K562 (cell line): Measurements from ENCODE around the gene MKRN1. TPM values are rescaled to one million over a fixed set of nuclear protein-coding genes. Genes with fewer than 3 reads are reported as not detected.

Source experiments
- BDP1 ChIP-seq: IDR thresholded peaks from 3 replicates; pipeline ENCODE4 v1.6.1; 2011; ENCODE audit not compliant: insufficient read length, insufficient read depth
- CBFA2T3 ChIP-seq: fragments of 450-650 bp; IDR thresholded peaks from 2 replicates; pipeline ENCODE4 v1.6.1; 2017
- CBX2 ChIP-seq: fragments of 200-600 bp; sonication (generic); IDR thresholded peaks from one replicate; pipeline ENCODE4 v1.6.1; 2012; ENCODE audit warnings: mild to moderate bottlenecking, low read length, inconsistent platforms; ENCODE audit not compliant: insufficient read depth, poor library complexity, severe bottlenecking
- CBX3 ChIP-seq, 2 experiments: IDR thresholded peaks; 1 replicate in 1 of 2; 2 replicates in 1 of 2; pipeline ENCODE4 v1.6.1; 2012; ENCODE audit warnings: inconsistent platforms in 2 of 2, low read length in 2 of 2, borderline replicate concordance in 1 of 2, control low read depth in 1 of 2
- HIVEP1 ChIP-seq: fragments of 250-450 bp; sonication (Bioruptor Pico); IDR thresholded peaks from 2 replicates; pipeline ENCODE4 v1.4.0; 2020; ENCODE audit warnings: mild to moderate bottlenecking
- KAT2B ChIP-seq: IDR thresholded peaks from one replicate; pipeline ENCODE4 v1.6.1; 2012; ENCODE audit warnings: low read depth, mild to moderate bottlenecking, control low read depth, inconsistent platforms, low read length, moderate library complexity
- KLF10 ChIP-seq: fragments of 250-450 bp; sonication (Bioruptor Pico); IDR thresholded peaks from 2 replicates; pipeline ENCODE4 v1.6.1; 2021; ENCODE audit warnings: matching md5 sums
- MCM2 ChIP-seq: fragments of 450-650 bp; IDR thresholded peaks from 2 replicates; pipeline ENCODE4 v1.6.1; 2017; ENCODE audit warnings: low read depth, mild to moderate bottlenecking
- MEF2D ChIP-seq: conservative IDR thresholded peaks from 2 replicates; pipeline ENCODE4 v1.6.1; 2016; ENCODE audit warnings: low read depth, missing genetic modification characterization, missing compliant biosample characterization
- MXI1 ChIP-seq: IDR thresholded peaks from 2 replicates; pipeline ENCODE4 v1.6.1; 2011; ENCODE audit warnings: low read depth, mild to moderate bottlenecking, improper control_type of control experiment, low read length
- NCOA2 ChIP-seq, 2 experiments: fragments of 450-650 bp; IDR thresholded peaks; 2 replicates each; pipeline ENCODE4 v1.6.1; 2018; ENCODE audit warnings: mild to moderate bottlenecking in 2 of 2, moderate library complexity in 1 of 2; ENCODE audit not compliant: partially characterized antibody in 2 of 2
- NRF1 ChIP-seq, 2 experiments: fragments of 450-650 bp; IDR thresholded peaks in 1 of 2; conservative IDR thresholded peaks in 1 of 2; 2 replicates each; pipeline ENCODE4 v1.6.1; 2014; ENCODE audit warnings: mild to moderate bottlenecking in 2 of 2
- TEAD1 ChIP-seq, 2 experiments: fragments of 450-650 bp in 1 of 2; sonication (generic) in 1 of 2; formaldehyde crosslinking; IDR thresholded peaks; 2 replicates each; pipeline versions ENCODE4 v1.4.0 to v1.8.0; 2020 to 2022; ENCODE audit warnings: mild to moderate bottlenecking in 2 of 2, missing genetic modification reagents in 1 of 2
- TOE1 ChIP-seq, 2 experiments: fragments of 450-650 bp in 1 of 2; sonication (generic) in 1 of 2; formaldehyde crosslinking in 1 of 2; IDR thresholded peaks; 2 replicates each; pipeline versions ENCODE4 v1.7.1 to v1.8.0; 2016 to 2022; ENCODE audit warnings: borderline replicate concordance in 2 of 2, mild to moderate bottlenecking in 2 of 2, antibody characterized with exemption in 1 of 2, inconsistent platforms in 1 of 2, low read depth in 1 of 2, missing genetic modification reagents in 1 of 2, moderate library complexity in 1 of 2
- ZBTB17 ChIP-seq: fragments of 450-650 bp; formaldehyde crosslinking; IDR thresholded peaks from 2 replicates; pipeline ENCODE4 v1.4.0; 2020; ENCODE audit warnings: mild to moderate bottlenecking
- ZNF124 ChIP-seq: sonication (generic); formaldehyde crosslinking; IDR thresholded peaks from 2 replicates; pipeline ENCODE4 v1.8.1; 2022; ENCODE audit warnings: missing genetic modification reagents
- ZNF224 ChIP-seq: sonication (generic); formaldehyde crosslinking; IDR thresholded peaks from 2 replicates; pipeline ENCODE4 v1.8.0; 2022; ENCODE audit warnings: mild to moderate bottlenecking, missing genetic modification reagents
- ZNF311 ChIP-seq: fragments of 250-450 bp; sonication (Bioruptor Pico); IDR thresholded peaks from 2 replicates; pipeline ENCODE4 v1.4.0; 2020; ENCODE audit warnings: mild to moderate bottlenecking, moderate library complexity
- ZNF583 ChIP-seq: fragments of 250-450 bp; sonication (Bioruptor Pico); IDR thresholded peaks from 2 replicates; pipeline ENCODE4 v1.4.0; 2020
- ZNF77 ChIP-seq: fragments of 250-450 bp; sonication (Bioruptor Pico); IDR thresholded peaks from 2 replicates; pipeline ENCODE4 v1.5.0; 2020
- polyA plus RNA-seq, 8 experiments: library from polyadenylated mRNA; depleted of rRNA in 4 of 8; stranded (reverse) in 5 of 8; unstranded in 3 of 8; fragments of >200 nt; fragmentation: Nextera tagmentation in 2 of 8; fragmentation: Illumina TruSeq in 1 of 8; extraction: Ambion mirVana in 2 of 8; extraction: Trizol in 1 of 8; gene quantifications; 2 replicates each; pipeline versions ENCODE4 v1.2.1 to v1.2.3, GENCODE V29; 2011 to 2014; ENCODE audit warnings: inconsistent platforms in 1 of 8, missing spikeins in 1 of 8
- total RNA-seq, 7 experiments: library from RNA; depleted of rRNA in 6 of 7; stranded (reverse); fragments of >200 nt in 6 of 7; fragmentation: Illumina TruSeq in 2 of 7; extraction: Trizol in 2 of 7; gene quantifications; 2 replicates each; pipeline versions ENCODE4 v1.2.1 to v1.2.3, GENCODE V29; 2011 to 2021; ENCODE audit warnings: low replicate concordance in 1 of 7
- TF ChIP-seq, protein P1 (sequence below): fragments of 450-650 bp; formaldehyde crosslinking; IDR thresholded peaks from 2 replicates; pipeline ENCODE4 v1.4.0; 2020; ENCODE audit warnings: mild to moderate bottlenecking, moderate library complexity
- TF ChIP-seq, protein P2 (sequence below): sonication (generic); formaldehyde crosslinking; IDR thresholded peaks from 2 replicates; pipeline ENCODE4 v1.8.0; 2022; ENCODE audit warnings: missing genetic modification reagents, mild to moderate bottlenecking, moderate library complexity, borderline replicate concordance
- TF ChIP-seq, protein P3 (sequence below): sonication (generic); formaldehyde crosslinking; IDR thresholded peaks from 2 replicates; pipeline ENCODE4 v1.8.1; 2023; ENCODE audit warnings: mild to moderate bottlenecking, missing genetic modification reagents, moderate library complexity
- TF ChIP-seq, protein P4 (sequence below): fragments of 250-450 bp; sonication (Bioruptor Pico); IDR thresholded peaks from 2 replicates; pipeline ENCODE4 v1.5.1; 2021; ENCODE audit warnings: mild to moderate bottlenecking

Gene MKRN1
- total and polyA plus RNA-seq, 9 of the 15 experiments (the other 6 are each of a cell fraction or from before 2014, with no cell fraction given) = 30.5 to 90.3 (median 76.0) TPM

DNA sequence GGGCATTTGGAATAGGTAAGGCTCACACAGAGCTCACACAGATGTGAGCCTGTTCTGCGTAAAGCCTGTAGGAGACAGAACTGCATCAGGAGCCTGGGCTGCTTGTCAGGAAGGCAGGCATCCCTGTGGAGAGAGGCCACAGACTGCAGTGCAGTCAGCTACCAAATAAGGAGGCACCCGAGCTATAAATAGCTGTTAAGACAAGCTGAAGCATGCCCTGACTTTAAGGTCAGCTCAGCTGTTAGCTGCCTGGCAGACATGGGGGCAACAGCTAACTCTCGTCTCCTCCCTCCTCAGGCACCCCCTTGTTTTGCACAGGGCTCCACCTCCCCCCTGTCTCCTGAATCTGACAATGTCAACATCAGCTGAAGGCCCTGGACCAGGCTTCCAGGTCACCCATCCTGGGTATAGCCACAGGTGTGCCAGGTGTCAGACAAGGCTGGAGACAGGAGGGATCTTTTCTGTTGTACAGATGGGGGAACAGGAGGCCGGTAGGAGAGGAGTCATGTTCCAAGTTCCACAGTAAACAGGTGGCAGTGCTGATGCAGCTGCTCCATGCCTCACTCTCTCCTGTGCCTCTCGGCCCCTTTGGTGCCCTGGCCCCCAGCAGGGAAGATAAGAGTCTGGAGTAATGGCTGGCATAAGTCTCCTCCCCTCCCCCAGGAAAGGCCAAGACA lies 27.6 kb upstream of the MKRN1 start (continued):
- TF ChIP-seq, protein P1, sequence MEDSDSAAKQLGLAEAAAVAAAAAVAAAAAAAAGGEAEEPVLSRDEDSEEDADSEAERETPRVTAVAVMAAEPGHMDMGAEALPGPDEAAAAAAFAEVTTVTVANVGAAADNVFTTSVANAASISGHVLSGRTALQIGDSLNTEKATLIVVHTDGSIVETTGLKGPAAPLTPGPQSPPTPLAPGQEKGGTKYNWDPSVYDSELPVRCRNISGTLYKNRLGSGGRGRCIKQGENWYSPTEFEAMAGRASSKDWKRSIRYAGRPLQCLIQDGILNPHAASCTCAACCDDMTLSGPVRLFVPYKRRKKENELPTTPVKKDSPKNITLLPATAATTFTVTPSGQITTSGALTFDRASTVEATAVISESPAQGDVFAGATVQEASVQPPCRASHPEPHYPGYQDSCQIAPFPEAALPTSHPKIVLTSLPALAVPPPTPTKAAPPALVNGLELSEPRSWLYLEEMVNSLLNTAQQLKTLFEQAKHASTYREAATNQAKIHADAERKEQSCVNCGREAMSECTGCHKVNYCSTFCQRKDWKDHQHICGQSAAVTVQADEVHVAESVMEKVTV = no peak
- TF ChIP-seq NRF1 (conservative IDR thresholded peaks at IDR 0.05 in 1 of 2, IDR thresholded peaks at IDR 0.05 in 1 of 2) = no peak
- TF ChIP-seq ZNF124 (CRISPR knock-in tag) = no peak
- TF ChIP-seq, protein P2, sequence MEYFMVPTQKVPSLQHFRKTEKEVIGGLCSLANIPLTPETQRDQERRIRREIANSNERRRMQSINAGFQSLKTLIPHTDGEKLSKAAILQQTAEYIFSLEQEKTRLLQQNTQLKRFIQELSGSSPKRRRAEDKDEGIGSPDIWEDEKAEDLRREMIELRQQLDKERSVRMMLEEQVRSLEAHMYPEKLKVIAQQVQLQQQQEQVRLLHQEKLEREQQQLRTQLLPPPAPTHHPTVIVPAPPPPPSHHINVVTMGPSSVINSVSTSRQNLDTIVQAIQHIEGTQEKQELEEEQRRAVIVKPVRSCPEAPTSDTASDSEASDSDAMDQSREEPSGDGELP (CRISPR knock-in tag) = peak; percentile 72; the same call in 1 of the 2 replicates
- TF ChIP-seq BDP1 = no peak
- TF ChIP-seq, protein P3, sequence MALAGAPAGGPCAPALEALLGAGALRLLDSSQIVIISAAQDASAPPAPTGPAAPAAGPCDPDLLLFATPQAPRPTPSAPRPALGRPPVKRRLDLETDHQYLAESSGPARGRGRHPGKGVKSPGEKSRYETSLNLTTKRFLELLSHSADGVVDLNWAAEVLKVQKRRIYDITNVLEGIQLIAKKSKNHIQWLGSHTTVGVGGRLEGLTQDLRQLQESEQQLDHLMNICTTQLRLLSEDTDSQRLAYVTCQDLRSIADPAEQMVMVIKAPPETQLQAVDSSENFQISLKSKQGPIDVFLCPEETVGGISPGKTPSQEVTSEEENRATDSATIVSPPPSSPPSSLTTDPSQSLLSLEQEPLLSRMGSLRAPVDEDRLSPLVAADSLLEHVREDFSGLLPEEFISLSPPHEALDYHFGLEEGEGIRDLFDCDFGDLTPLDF (CRISPR knock-in tag) = no peak
- 0 out of 2 replicates have a peak, but pooled peaks have one; percentile 63 for TF ChIP-seq ZBTB17 (CRISPR knock-in tag)
- TF ChIP-seq TEAD1 (CRISPR knock-in tag; IDR thresholded peaks at IDR 0.05) = no peak
- TF ChIP-seq ZNF583 (CRISPR knock-in tag) = no peak
- no peak for TF ChIP-seq CBFA2T3
- TF ChIP-seq CBX3 (IDR thresholded peaks at IDR 0.05; ENCODE audit: borderline replicate concordance in 1 of 2, low read length in 2 of 2) = no peak
- TF ChIP-seq MEF2D (tag) = peak; percentile 95
- TF ChIP-seq, protein P4, sequence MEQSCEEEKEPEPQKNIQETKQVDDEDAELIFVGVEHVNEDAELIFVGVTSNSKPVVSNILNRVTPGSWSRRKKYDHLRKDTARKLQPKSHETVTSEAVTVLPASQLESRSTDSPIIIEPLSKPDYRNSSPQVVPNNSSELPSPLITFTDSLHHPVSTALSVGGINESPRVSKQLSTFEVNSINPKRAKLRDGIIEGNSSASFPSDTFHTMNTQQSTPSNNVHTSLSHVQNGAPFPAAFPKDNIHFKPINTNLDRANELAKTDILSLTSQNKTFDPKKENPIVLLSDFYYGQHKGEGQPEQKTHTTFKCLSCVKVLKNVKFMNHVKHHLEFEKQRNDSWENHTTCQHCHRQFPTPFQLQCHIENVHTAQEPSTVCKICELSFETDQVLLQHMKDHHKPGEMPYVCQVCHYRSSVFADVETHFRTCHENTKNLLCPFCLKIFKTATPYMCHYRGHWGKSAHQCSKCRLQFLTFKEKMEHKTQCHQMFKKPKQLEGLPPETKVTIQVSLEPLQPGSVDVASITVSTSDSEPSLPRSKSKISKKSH (CRISPR knock-in tag) = no peak
- TF ChIP-seq HIVEP1 = no peak
- no peak for TF ChIP-seq ZNF224
- TF ChIP-seq TOE1 (IDR thresholded peaks at IDR 0.05; ENCODE audit: borderline replicate concordance) = no peak
- no peak for TF ChIP-seq TOE1 (CRISPR knock-in tag; IDR thresholded peaks at IDR 0.05; ENCODE audit: borderline replicate concordance, low read depth)
- no peak for TF ChIP-seq KAT2B
- no peak for TF ChIP-seq ZNF311 (CRISPR knock-in tag)
- TF ChIP-seq ZNF77 (CRISPR knock-in tag) = no peak
- TF ChIP-seq KLF10 = no peak
- TF ChIP-seq CBX2 = no peak
- no peak for TF ChIP-seq MXI1
- no peak for TF ChIP-seq NCOA2 (IDR thresholded peaks at IDR 0.05; ENCODE audit: partially characterized antibody in 2 of 2)
- TF ChIP-seq MCM2 = no peak
